IMR-90 (cell line): ENCODE results near the gene ZMAT5. TPM values are rescaled to one million over a fixed set of nuclear protein-coding genes. Genes with fewer than 3 reads are reported as not detected.

ENCODE experiments used
- ATAC-seq: fragments of 200-7000 bp; cut with Tn5 transposase; 2 replicates; pipeline ENCODE4 v1.9.1; 2020; ENCODE audit warnings: low read depth, mild to moderate bottlenecking, moderate library complexity
- BruUV-seq: library from RNA; stranded (reverse); fragments of 400-500 nt; replicated peaks from 2 replicates; lab custom pipeline; 2021; lab: Mats Ljungman, UMichigan
- CTCF ChIA-PET: fragments of 300-600 bp; formaldehyde crosslinking; extraction: SDS; loops from one replicate; lab custom pipeline; 2021; ENCODE audit warnings: antibody characterized with exemption; lab: Yijun Ruan, JAX
- POLR2A ChIA-PET: fragments of 300-600 bp; sonication (Branson Sonifier 250); formaldehyde crosslinking; loops from one replicate; lab custom pipeline; 2022; ENCODE audit warnings: antibody characterized with exemption; ENCODE audit not compliant: unreplicated experiment; lab: Charles Lee
- DNase-seq: peaks from one replicate; pipeline ENCODE4 v3.0.0; 2013
- H2AFZ ChIP-seq: replicated peaks from 2 replicates; pipeline ENCODE3; 2013; ENCODE audit warnings: low read length, mild to moderate bottlenecking; ENCODE audit not compliant: poor library complexity
- H2AK5ac ChIP-seq: 2 replicates; pipeline ENCODE4 v1.6.1; 2013; ENCODE audit warnings: low read depth, low read length, inconsistent platforms
- H2AK9ac ChIP-seq: replicated peaks from 2 replicates; pipeline ENCODE3; 2013; ENCODE audit warnings: mild to moderate bottlenecking, low read depth, low read length, moderate library complexity; ENCODE audit not compliant: poor library complexity
- H2BK120ac ChIP-seq: 2 replicates; pipeline ENCODE4 v1.6.1; 2013; ENCODE audit warnings: low read depth, low read length, inconsistent platforms
- H2BK15ac ChIP-seq: 3 replicates; pipeline ENCODE4 v1.6.1; 2013; ENCODE audit warnings: low read depth, low read length, inconsistent platforms
- H2BK20ac ChIP-seq: 2 replicates; pipeline ENCODE4 v1.6.1; 2013; ENCODE audit warnings: low read depth, mild to moderate bottlenecking, inconsistent platforms, low read length, moderate library complexity
- H2BK5ac ChIP-seq: 2 replicates; pipeline ENCODE4 v1.6.1; 2013; ENCODE audit warnings: mild to moderate bottlenecking, low read depth, low read length, inconsistent platforms; ENCODE audit not compliant: poor library complexity, severe bottlenecking
- H3K14ac ChIP-seq: replicated peaks from 2 replicates; pipeline ENCODE4 v1.6.1; 2013; ENCODE audit warnings: low read depth, low read length, inconsistent platforms
- H3K18ac ChIP-seq: 2 replicates; pipeline ENCODE4 v1.6.1; 2013; ENCODE audit warnings: low read depth, low read length, control low read depth
- H3K23ac ChIP-seq: 2 replicates; pipeline ENCODE4 v1.6.1; 2013; ENCODE audit warnings: low read depth, low read length, inconsistent platforms
- H3K27ac ChIP-seq: 2 replicates; pipeline ENCODE4 v1.5.1; 2013; ENCODE audit warnings: mild to moderate bottlenecking, control low read depth, low read length; ENCODE audit not compliant: insufficient read depth
- H3K27me3 ChIP-seq: 2 replicates; pipeline ENCODE4 v1.6.1; 2013; ENCODE audit warnings: low read length; ENCODE audit not compliant: control insufficient read depth, insufficient read depth
- H3K36me3 ChIP-seq: 2 replicates; pipeline ENCODE4 v1.6.1; 2013; ENCODE audit warnings: low read length, mixed read lengths; ENCODE audit not compliant: control insufficient read depth, insufficient read depth
- H3K4ac ChIP-seq: 2 replicates; pipeline ENCODE4 v1.6.1; 2013; ENCODE audit warnings: low read depth, low read length, inconsistent platforms
- H3K4me1 ChIP-seq: 2 replicates; pipeline ENCODE4 v1.6.1; 2013; ENCODE audit warnings: low read length, mixed read lengths; ENCODE audit not compliant: control insufficient read depth, insufficient read depth
- H3K4me2 ChIP-seq: 2 replicates; pipeline ENCODE4 v1.6.1; 2013; ENCODE audit warnings: low read depth, mild to moderate bottlenecking, control low read depth, low read length, moderate library complexity
- H3K4me3 ChIP-seq: 2 replicates; pipeline ENCODE4 v1.5.1; 2013; ENCODE audit warnings: low read depth, mild to moderate bottlenecking, control low read depth, low read length, moderate library complexity; ENCODE audit not compliant: insufficient read depth
- H3K56ac ChIP-seq: 2 replicates; pipeline ENCODE4 v1.6.1; 2013; ENCODE audit warnings: low read length, inconsistent platforms; ENCODE audit not compliant: insufficient read depth; ENCODE audit errors: extremely low read depth
- H3K79me1 ChIP-seq, 2 experiments: 2 replicates each; pipeline ENCODE4 v1.6.1; 2013; ENCODE audit warnings: low read length in 2 of 2, inconsistent platforms in 1 of 2, low read depth in 1 of 2
- H3K9ac ChIP-seq: 2 replicates; pipeline ENCODE4 v1.6.1; 2013; ENCODE audit warnings: low read depth, low read length, control low read depth
- H3K9me1 ChIP-seq: 2 replicates; pipeline ENCODE4 v1.6.1; 2013; ENCODE audit warnings: low read length, inconsistent platforms; ENCODE audit not compliant: insufficient read depth
- H3K9me3 ChIP-seq: 2 replicates; pipeline ENCODE4 v1.6.1; 2013; ENCODE audit warnings: low read length; ENCODE audit not compliant: control insufficient read depth, insufficient read depth
- H4K20me1 ChIP-seq: 2 replicates; pipeline ENCODE4 v1.6.1; 2013; ENCODE audit warnings: low read length, inconsistent platforms; ENCODE audit not compliant: insufficient read depth
- H4K5ac ChIP-seq: 2 replicates; pipeline ENCODE4 v1.6.1; 2013; ENCODE audit warnings: mild to moderate bottlenecking, low read depth, low read length, control low read depth
- H4K8ac ChIP-seq, 2 experiments: 2 replicates each; pipeline ENCODE4 v1.6.1; 2013; ENCODE audit warnings: low read depth in 2 of 2, low read length in 2 of 2, control low read depth in 1 of 2, inconsistent platforms in 1 of 2
- H4K91ac ChIP-seq: 2 replicates; pipeline ENCODE4 v1.6.1; 2013; ENCODE audit warnings: low read depth, low read length, inconsistent platforms; ENCODE audit not compliant: insufficient read depth
- BHLHE40 ChIP-seq: fragments of 150-350 bp; IDR thresholded peaks from 2 replicates; pipeline ENCODE4 v1.6.1; 2016; ENCODE audit warnings: mild to moderate bottlenecking, low read depth, low read length
- CHD1 ChIP-seq: IDR thresholded peaks from 2 replicates; pipeline ENCODE4 v1.6.1; 2012; ENCODE audit warnings: low read depth, low read length, improper control_type of control experiment
- CTCF ChIP-seq: conservative IDR thresholded peaks from 2 replicates; pipeline ENCODE4 v1.5.1; 2012; ENCODE audit warnings: mild to moderate bottlenecking, low read depth, low read length, improper control_type of control experiment
- FOS ChIP-seq: fragments of 150-350 bp; IDR thresholded peaks from 2 replicates; pipeline ENCODE4 v1.6.1; 2016; ENCODE audit warnings: low read depth, low read length
- MAFK ChIP-seq: IDR thresholded peaks from 2 replicates; pipeline ENCODE4 v1.6.1; 2012; ENCODE audit warnings: low read depth, low read length, improper control_type of control experiment
- MAZ ChIP-seq: IDR thresholded peaks from 2 replicates; pipeline ENCODE4 v1.6.1; 2012; ENCODE audit warnings: low read depth, mild to moderate bottlenecking, low read length, improper control_type of control experiment, moderate library complexity, borderline replicate concordance
- MXI1 ChIP-seq: IDR thresholded peaks from 2 replicates; pipeline ENCODE4 v1.6.1; 2012; ENCODE audit warnings: low read depth, mild to moderate bottlenecking, low read length, moderate library complexity, borderline replicate concordance
- NFE2L2 ChIP-seq: fragments of 150-350 bp; IDR thresholded peaks from 2 replicates; pipeline ENCODE4 v1.6.1; 2016; ENCODE audit warnings: low read depth, mild to moderate bottlenecking, low read length
- POLR2A ChIP-seq: IDR thresholded peaks from 2 replicates; pipeline ENCODE4 v1.6.1; 2012; ENCODE audit warnings: mild to moderate bottlenecking, low read depth, low read length
- RCOR1 ChIP-seq: IDR thresholded peaks from 2 replicates; pipeline ENCODE4 v1.6.1; 2012; ENCODE audit warnings: mild to moderate bottlenecking, low read length, improper control_type of control experiment; ENCODE audit not compliant: insufficient replicate concordance
- RFX5 ChIP-seq: IDR thresholded peaks from 2 replicates; pipeline ENCODE4 v1.8.0; 2012; ENCODE audit warnings: low read depth, mild to moderate bottlenecking, low read length, moderate library complexity
- SMC3 ChIP-seq: fragments of 150-350 bp; IDR thresholded peaks from 2 replicates; pipeline ENCODE4 v1.6.1; 2016; ENCODE audit warnings: low read depth, mild to moderate bottlenecking, antibody characterized with exemption, low read length, moderate library complexity
- whole genome bisulfite sequencing, 2 experiments: methylation state at CpG; one replicate each; pipeline versions ENCODE4 v1.1.5 to v1.1.7; 2013; ENCODE audit warnings: missing lambda C conversion rate in 2 of 2; ENCODE audit not compliant: insufficient read length in 1 of 2; ENCODE audit errors: extremely low coverage in 2 of 2; 5-methylcytosine and 5-hydroxymethylcytosine counted together
- dilution Hi-C: fragments of 300-500 bp; cut with HindIII; formaldehyde crosslinking; loops from one replicate; pipeline ENCODE4 v1.14.3; 2018; ENCODE audit warnings: low sequenced_read_pairs; ENCODE audit not compliant: unreplicated experiment
- in situ Hi-C: fragments of 300-500 bp; cut with MboI; formaldehyde crosslinking; loops from 3 replicates; pipeline ENCODE4 v1.14.3; 2019; ENCODE audit warnings: low sequenced_read_pairs, inconsistent platforms, mixed read lengths
- intact Hi-C: fragments of 100-400 bp; cut with micrococcal nuclease; formaldehyde crosslinking; loops from 2 replicates; pipeline ENCODE4 v1.10.0; 2022
- polyA plus RNA-seq, 3 experiments: library from polyadenylated mRNA; depleted of rRNA; stranded (reverse); fragments of >200 nt; gene quantifications; 2 replicates each; pipeline ENCODE4 v1.2.3, GENCODE V29; 2012; ENCODE audit warnings: low replicate concordance in 1 of 3
- total RNA-seq: library from RNA; depleted of rRNA; stranded (reverse); fragments of >200 nt; gene quantifications from 2 replicates; pipeline ENCODE4 v1.2.3, GENCODE V29; 2012
- TF ChIP-seq, protein P1 (sequence below): fragments of 150-350 bp; IDR thresholded peaks from 2 replicates; pipeline ENCODE4 v1.6.1; 2017; ENCODE audit warnings: mild to moderate bottlenecking, antibody characterized with exemption, low read length, low read depth
- TF ChIP-seq, protein P2 (sequence below): fragments of 150-350 bp; IDR thresholded peaks from 2 replicates; pipeline ENCODE4 v1.6.1; 2016; ENCODE audit warnings: low read depth, mild to moderate bottlenecking, low read length, moderate library complexity, borderline replicate concordance

Gene ZMAT5
- total and polyA plus RNA-seq, 2 of the 4 experiments (the other 2 are of a cell fraction) = 21.7 to 31.8 TPM

DNA sequence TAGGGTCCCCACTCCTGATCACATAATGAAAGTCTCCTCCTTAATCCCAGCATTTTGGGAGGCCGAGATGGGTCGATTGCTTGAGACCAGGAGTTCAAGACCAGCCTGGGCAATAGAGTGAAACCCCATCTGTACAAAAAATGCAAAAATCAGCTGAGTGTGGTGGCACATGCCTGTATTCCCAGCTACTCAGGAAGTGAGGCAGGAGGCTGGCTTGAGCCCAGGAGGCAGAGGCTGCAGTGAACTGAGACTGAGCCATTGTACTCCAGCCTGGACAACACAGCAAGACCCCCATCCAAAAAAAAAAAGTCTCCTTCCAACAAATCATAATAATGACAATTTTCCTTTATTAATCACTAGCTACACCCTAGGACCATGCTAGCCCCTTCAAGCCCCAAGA is 15.1 kb downstream of the ZMAT5 start:
- BruUV-seq = no TSS peak
- no peak overlapping the region for H4K5ac ChIP-seq
- H3K9ac ChIP-seq = no peak overlapping the region
- dilution Hi-C loops (no loop called here), in situ Hi-C loops (no loop called here), intact Hi-C loops (no loop called here)
- no peaks in the 10 kb centered on the region; the same call in 1 of the 2 replicates for H4K20me1 ChIP-seq
- H2BK120ac ChIP-seq = no peak overlapping the region
- H3K27ac ChIP-seq = no peak overlapping the region
- no peak for TF ChIP-seq CTCF
- TF ChIP-seq MAFK = no peak
- no peak for TF ChIP-seq MXI1
- TF ChIP-seq SMC3 = no peak
- no peak for TF ChIP-seq RCOR1
- TF ChIP-seq, protein P1, sequence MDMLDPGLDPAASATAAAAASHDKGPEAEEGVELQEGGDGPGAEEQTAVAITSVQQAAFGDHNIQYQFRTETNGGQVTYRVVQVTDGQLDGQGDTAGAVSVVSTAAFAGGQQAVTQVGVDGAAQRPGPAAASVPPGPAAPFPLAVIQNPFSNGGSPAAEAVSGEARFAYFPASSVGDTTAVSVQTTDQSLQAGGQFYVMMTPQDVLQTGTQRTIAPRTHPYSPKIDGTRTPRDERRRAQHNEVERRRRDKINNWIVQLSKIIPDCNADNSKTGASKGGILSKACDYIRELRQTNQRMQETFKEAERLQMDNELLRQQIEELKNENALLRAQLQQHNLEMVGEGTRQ = no peak
- TF ChIP-seq CHD1 = no peak
- TF ChIP-seq BHLHE40 = no peak
- TF ChIP-seq RFX5 = no peak
- TF ChIP-seq, protein P2, sequence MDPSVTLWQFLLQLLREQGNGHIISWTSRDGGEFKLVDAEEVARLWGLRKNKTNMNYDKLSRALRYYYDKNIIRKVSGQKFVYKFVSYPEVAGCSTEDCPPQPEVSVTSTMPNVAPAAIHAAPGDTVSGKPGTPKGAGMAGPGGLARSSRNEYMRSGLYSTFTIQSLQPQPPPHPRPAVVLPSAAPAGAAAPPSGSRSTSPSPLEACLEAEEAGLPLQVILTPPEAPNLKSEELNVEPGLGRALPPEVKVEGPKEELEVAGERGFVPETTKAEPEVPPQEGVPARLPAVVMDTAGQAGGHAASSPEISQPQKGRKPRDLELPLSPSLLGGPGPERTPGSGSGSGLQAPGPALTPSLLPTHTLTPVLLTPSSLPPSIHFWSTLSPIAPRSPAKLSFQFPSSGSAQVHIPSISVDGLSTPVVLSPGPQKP = no peak
- TF ChIP-seq FOS = no peak
- no peak for TF ChIP-seq NFE2L2
- no peak for TF ChIP-seq POLR2A
- TF ChIP-seq MAZ = no peak
- H4K8ac ChIP-seq = no peak overlapping the region
- no peak overlapping the region for H3K4ac ChIP-seq
- no peak overlapping the region for H3K4me2 ChIP-seq
- no peaks in the 10 kb centered on the region for H3K27me3 ChIP-seq
- H4K91ac ChIP-seq = no peak overlapping the region
- DNase-seq (no peak), ATAC-seq (no peak)
- H3K18ac ChIP-seq = no peak overlapping the region
- no peak overlapping the region for H2BK15ac ChIP-seq
- no peak overlapping the region for H3K56ac ChIP-seq
- no peak overlapping the region for H2BK5ac ChIP-seq
- H2AK5ac ChIP-seq = no peak overlapping the region
- H2AK9ac ChIP-seq = no peak overlapping the region
- H3K36me3 ChIP-seq = peaks cover 16% of the 10 kb centered on the region; the same call in 1 of the 2 replicates
- ChIA-PET CTCF (interaction anchor here (0.7 kb wide), 1 partner anchor 850 kb away, joined by 4 read pairs; no protein-coding TSS in a partner anchor), POLR2A (no interaction called here)
- WGBS, 2 experiments = no CpG with 5 or more reads among the region's 2 CpGs
- H3K14ac ChIP-seq = no peak overlapping the region
- no peaks in the 10 kb centered on the region for H3K4me1 ChIP-seq
- no peak overlapping the region for H2BK20ac ChIP-seq
- H3K79me1 ChIP-seq = peaks cover 10 to 22% of the 10 kb centered on the region in 2 experiments; a peak in 2 of 4 replicates
- no peak overlapping the region for H3K23ac ChIP-seq
- H3K9me1 ChIP-seq = peaks cover 10% of the 10 kb centered on the region; the same call in 1 of the 2 replicates
- H2AFZ ChIP-seq = no peak overlapping the region
- no peak overlapping the region for H3K4me3 ChIP-seq
- no peaks in the 10 kb centered on the region for H3K9me3 ChIP-seq
